ENCODE results near the gene BNIP3.
"Not testable (repeated sequence)": the region's sequence is repeated elsewhere in the genome, so short reads cannot be mapped to it uniquely, and the experiment has no call there.

Gene BNIP3

GRCh38 chr10:131977323-131978096 is 4.2 kb downstream of the BNIP3 start:
- no peak for DNase-seq

DNA sequence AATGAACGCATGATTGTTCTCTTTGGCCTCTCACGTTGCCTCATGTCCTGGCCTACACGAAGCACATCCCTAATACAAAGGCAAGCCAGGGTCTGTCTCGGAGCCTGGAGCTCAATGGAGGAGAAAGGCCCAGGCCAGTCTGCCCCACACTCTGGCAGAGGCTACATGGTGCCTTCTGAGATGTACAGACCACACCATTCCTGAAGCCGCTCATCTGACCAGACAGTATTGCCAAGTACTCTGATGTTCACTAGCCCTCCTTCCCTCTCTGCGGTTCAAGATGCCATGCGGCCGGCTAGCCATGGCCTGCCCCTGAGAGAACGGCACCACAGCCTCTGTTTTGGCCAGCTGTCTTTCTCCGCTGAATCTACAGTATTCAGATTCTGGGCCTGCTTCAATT is 5.9 kb downstream of the BNIP3 start:
- no peak for DNase-seq

GRCh38 chr10:131975003-131975402 is 6.7 kb downstream of the BNIP3 start:
- no peak for DNase-seq

- DNase-seq = no peak
Measured at GRCh38 chr10:131974034-131974817, 7.5 kb downstream of the BNIP3 start.

DNA sequence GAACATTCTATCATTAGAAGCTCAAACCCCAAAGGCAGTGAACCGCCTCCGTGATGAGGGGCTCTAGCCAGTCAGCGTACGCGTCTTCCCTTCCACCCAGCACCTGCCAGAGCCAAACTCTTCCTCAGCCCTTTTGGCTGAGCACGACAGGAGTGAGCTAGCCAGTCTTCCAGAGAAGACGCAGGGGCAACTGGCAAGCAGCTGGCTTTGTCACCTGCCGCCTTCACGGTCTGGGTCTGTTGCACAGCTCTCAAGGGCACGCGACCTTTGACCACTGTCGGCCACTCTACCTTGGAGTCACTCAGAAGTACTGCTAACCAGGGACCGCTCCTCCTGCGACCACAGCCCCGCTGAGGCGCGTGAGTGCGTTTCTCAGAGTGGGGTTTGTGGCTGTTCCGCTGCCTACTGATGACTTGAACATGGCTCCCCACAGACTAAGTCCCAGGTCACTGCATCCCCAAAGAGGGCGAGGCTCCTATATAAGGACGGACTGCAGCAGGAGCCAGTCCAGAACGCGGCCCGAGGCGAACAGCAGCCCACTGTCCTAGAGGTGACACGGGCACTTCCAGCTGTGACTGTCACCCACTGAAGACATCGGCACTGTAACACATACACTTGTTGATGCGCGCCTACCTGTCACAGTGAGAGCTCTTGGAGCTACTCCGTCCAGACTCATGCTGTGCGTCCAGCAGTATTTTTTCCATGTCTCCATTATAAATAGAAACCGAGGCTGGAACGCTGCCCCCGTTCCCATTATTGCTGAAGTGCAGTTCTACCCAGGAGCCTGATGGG is 8.4 kb downstream of the BNIP3 start:
- no peak for DNase-seq

DNA sequence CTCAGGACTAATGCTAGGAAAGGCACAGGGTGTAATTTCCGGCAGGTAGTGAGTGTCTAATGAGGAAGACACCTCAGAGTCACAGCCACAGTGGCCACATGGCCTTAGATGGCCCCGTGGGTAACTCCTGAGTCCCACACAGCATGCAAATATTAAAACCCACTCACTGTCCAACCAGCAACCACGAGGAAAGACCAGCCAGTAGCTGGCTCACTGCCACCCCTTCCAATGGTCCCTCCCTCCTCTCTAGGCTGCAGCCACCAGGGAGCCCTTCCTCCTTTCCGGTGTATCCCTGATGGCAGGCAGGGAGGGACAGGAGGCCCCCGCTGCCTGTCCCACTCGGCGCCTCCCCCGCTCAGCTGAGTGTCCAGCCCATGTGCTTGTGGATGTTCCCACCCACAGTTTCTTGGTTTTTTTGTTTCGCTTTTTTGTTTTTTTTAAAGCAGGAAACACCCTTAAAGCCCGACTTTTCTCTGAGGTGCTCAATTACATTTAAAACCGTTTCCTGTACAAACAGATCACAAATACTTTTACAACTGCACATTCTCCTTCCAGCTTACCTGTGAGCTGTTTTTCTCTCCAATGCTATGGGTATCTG is 9.2 kb downstream of the BNIP3 start:
- DNase-seq = peak; percentile 39 to 76 (median 63)

- DNase-seq = no peak
Measured at GRCh38 chr10:131971591-131971990, 10.1 kb downstream of the BNIP3 start.

- DNase-seq = no peak
Measured at GRCh38 chr10:131970946-131971345, 10.8 kb downstream of the BNIP3 start.

- DNase-seq = no peak
Measured at GRCh38 chr10:131968949-131969348, 12.8 kb downstream of the BNIP3 start.

GRCh38 chr10:131964298-131964697 is 17.4 kb downstream of the BNIP3 start:
- DNase-seq = no peak

DNA sequence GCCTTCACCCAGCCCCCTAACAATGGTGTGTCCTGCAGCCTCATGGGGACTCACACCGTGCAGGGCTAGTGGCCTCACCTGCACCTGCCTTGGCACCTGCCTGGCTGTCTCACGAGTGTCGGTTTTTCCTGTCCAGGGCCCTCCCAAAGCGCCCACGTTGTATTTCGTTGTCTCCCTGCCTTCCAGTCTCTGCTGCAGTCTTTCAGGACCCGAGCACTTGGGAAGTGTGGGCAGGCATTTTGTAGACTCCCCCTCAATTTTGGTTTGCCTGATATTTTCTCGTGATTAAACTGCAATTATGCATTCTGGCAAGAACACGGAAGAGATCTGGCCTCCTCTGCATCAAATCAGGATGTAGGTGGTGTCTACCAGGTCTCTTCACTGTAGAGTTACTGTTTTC is 17.9 kb downstream of the BNIP3 start:
- no peak for DNase-seq

DNA sequence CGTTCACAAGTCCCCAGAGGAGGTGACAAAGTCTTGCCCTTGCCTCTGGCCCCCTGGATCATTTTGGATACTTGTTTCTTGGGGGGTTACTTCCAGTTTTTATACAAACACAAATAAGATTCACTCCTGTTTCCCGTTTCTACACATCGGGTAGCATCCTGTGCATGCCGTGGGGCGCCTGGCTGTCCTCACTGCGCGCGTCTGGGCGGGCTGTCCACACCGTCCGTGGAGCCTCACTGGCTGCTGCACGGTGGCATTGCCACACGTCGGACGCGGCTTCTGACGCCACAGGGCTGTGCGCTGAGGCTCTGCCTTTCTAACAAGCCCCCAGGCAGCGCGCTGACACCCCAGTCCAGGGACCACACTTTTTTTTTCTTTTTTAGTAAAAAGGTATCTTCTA is 18.4 kb downstream of the BNIP3 start:
- no peak for DNase-seq

GRCh38 chr10:131961777-131962662 is 19.7 kb downstream of the BNIP3 start:
- DNase-seq = no peak

- DNase-seq = no peak
Measured at GRCh38 chr10:131961047-131961776, 20.5 kb downstream of the BNIP3 start.

- no peak for DNase-seq
Measured at GRCh38 chr10:131960631-131961046, 21.1 kb downstream of the BNIP3 start.

- no peak for DNase-seq
Measured at GRCh38 chr10:131959841-131960240, 21.9 kb downstream of the BNIP3 start.

DNA sequence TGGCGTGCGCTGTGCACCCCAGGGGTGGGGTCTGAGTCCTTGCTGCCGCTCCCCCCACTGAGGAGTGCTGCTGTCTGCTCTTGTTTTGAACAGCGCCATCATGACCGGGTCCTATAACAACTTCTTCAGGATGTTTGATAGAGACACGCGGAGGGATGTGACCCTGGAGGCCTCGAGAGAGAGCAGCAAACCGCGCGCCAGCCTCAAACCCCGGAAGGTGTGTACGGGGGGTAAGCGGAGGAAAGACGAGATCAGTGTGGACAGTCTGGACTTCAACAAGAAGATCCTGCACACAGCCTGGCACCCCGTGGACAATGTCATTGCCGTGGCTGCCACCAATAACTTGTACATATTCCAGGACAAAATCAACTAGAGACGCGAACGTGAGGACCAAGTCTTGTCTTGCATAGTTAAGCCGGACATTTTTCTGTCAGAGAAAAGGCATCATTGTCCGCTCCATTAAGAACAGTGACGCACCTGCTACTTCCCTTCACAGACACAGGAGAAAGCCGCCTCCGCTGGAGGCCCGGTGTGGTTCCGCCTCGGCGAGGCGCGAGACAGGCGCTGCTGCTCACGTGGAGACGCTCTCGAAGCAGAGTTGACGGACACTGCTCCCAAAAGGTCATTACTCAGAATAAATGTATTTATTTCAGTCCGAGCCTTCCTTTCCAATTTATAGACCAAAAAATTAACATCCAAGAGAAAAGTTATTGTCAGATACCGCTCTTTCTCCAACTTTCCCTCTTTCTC is 26.0 kb downstream of the BNIP3 start:
- no peak for DNase-seq

GRCh38 chr10:131954356-131954965 is 27.3 kb downstream of the BNIP3 start:
- DNase-seq = no peak

- not testable (repeated sequence) for DNase-seq
Measured at GRCh38 chr10:131949908-131950307, 31.8 kb downstream of the BNIP3 start.
